GM19397 (cell line): ENCODE results near the gene CBFA2T2.
"Not testable (repeated sequence)": the region's sequence is repeated elsewhere in the genome, so short reads cannot be mapped to it uniquely, and the experiment has no call there.

Experiments
- ATAC-seq: cut with Tn5 transposase; IDR thresholded peaks from one replicate; pipeline ENCODE4 v1.9.1; 2021; ENCODE audit warnings: mild to moderate bottlenecking, moderate library complexity; ENCODE audit not compliant: unreplicated experiment

CBFA2T2 gene

GRCh38 chr20:33612001-33612400, 122.1 kb downstream of the CBFA2T2 start:
- no peak for ATAC-seq

DNA sequence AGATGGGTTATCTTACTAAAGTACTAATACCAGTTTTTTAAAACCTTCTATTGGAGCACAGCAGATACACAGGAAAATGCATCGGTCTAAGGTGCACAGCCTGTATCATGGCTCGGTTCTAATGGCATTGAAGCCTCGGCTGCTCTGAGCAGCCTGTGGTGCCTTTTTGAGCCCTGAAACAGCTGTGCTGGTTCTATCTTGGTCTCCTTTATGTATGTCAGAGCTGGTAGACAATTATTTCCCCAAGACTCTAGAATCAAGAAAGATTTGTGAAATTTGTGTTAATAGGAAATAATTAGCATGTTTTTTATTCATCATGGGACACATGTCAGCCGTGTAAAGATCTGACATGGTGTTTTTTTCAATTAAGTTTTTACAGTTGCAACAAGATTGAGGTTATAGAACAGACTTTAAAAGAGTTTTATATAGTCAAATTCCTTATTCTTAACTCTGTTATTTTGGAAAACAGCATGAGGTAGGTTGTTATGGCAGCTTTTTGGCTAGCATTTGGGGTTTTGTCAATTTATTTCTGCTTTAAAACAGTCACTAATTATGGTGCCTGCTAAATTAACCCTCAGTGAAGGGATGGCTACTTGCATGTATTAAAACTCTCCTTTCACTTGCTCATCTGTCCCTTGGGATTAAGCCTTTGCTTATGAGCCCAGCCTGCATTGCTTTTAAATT, 132.0 kb downstream of the CBFA2T2 start:
- ATAC-seq, result no peak

DNA sequence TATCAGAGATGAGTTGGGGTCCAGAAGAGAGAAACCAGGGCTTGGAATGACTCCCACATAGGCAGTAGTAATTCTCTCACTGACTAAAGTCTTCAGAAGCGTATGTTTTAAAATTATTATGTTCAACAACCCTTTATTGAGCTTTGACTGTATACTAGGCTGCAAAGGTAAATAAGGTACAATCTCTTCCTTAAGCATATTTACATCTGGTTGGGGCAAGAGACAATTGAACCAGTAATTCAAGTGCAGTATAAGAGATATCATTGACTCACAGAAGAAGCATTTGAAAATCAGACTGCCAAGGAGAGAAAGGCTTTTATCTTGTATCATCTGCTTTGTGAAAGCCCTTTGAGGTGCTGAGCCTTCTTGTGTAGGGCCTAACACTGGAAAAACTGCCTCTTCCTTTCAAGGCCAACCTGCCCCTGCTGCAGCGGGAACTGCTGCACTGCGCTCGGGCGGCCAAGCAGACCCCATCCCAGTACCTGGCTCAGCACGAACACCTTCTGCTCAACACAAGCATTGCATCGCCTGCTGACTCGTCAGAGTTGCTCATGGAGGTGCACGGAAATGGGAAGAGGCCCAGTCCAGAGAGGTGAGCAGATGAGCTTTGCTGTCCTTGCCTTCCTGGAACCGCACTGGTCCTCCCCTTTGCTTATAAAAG, 132.9 kb downstream of the CBFA2T2 start:
- ATAC-seq, result no peak

- ATAC-seq, result no peak
Observed at GRCh38 chr20:33624399-33624798, 134.5 kb downstream of the CBFA2T2 start.

- no peak for ATAC-seq
Observed at GRCh38 chr20:33626190-33626589, 136.3 kb downstream of the CBFA2T2 start.

GRCh38 chr20:33627577-33628216, 137.8 kb downstream of the CBFA2T2 start:
- ATAC-seq, result no peak

DNA sequence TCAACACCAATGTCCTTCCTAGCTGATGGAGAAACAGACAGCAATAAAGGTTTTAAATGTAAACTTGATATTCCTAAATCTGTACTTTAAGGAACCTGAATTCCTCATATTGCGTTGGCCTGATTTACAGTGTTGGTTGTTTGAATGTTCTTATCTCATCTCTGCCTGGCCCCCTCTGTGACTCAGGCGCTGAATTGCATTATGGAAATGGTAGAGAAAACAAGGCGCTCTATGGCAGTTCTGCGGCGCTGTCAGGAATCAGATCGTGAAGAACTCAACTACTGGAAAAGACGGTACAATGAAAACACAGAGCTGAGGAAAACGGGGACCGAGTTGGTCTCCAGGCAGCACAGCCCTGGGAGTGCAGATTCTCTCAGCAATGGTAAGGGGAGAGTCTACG, 139.6 kb downstream of the CBFA2T2 start:
- no peak for ATAC-seq

GRCh38 chr20:33629979-33630378, 140.1 kb downstream of the CBFA2T2 start:
- no peak for ATAC-seq

GRCh38 chr20:33630507-33630906, 140.6 kb downstream of the CBFA2T2 start:
- no peak for ATAC-seq

DNA sequence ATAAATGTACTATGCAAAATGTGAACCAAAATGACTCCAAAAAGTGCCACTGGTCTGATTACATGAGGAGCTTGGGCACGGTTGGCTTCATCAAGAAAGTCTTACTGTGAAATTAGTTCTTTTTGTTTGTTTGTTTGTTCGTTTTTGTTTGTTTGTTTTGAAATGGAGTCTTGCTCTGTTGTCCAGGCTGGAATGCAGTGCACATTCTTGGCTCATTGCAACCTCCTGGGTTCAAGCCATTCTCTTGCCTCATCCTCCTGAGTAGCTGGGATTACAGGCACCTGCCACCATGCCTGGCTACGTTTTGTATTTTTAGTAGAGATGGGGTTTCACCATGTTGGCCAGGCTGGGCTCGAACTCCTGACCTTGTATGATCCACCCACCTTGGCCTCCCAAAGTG, 142.0 kb downstream of the CBFA2T2 start:
- not testable (repeated sequence) for ATAC-seq

GRCh38 chr20:33635341-33635740, 145.4 kb downstream of the CBFA2T2 start:
- ATAC-seq, result no peak

DNA sequence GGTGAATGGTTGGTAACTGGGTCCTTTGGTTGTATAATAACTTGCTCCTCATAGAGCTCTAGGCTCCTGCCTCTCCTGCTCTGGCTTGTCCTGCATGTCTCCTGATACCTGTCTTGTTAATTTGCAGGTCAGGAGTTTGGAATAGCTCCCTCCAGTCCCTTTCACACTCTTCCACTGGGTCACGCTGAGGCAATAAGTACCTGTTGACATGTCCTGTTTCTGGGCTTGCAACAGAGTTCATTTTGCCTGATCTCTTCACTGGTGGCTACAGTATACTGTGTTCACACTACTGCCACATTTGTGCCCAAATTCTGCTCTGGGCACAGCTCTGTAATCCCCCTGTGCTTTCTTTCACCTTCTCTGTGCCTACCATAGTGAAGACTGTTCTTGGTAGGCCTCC, 146.9 kb downstream of the CBFA2T2 start:
- no peak for ATAC-seq

GRCh38 chr20:33640287-33640686, 150.4 kb downstream of the CBFA2T2 start:
- no peak for ATAC-seq

GRCh38 chr20:33644313-33645071, 154.6 kb downstream of the CBFA2T2 start:
- no peak for ATAC-seq

GRCh38 chr20:33645072-33645358, 155.1 kb downstream of the CBFA2T2 start:
- no peak for ATAC-seq

GRCh38 chr20:33645396-33645795, 155.5 kb downstream of the CBFA2T2 start:
- no peak for ATAC-seq

GRCh38 chr20:33646191-33646590, 156.3 kb downstream of the CBFA2T2 start:
- no peak for ATAC-seq

DNA sequence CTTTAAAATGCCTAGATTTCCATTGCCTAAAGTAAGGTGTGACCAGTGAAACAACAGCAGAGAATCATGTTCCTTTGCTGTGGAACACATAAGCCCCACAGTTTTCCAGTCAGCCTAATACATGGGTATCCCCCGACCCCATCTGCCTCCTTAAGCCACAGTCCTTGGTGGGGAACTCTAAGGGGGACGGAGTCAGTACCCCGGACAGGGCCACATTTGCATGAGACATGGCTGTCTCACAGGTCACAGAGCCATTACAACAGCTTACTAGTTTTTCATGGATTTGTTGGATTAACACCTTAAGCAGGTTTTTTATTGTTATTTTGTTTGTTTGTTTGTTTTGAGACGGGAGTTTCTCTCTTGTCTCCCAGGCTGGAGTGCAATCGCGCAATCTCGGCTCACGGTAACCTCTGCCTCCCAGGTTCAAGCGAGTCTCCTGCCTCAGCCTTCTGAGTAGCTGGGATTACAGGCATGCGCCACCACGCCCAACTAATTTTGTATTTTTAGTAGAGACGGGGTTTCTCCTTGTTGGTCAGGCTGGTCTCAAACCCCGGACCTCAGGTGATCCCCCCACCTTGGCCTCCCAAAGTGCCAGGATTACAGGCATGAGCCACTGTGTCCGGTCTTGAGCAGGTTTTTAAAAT, 157.2 kb downstream of the CBFA2T2 start:
- not testable (repeated sequence) for ATAC-seq

GRCh38 chr20:33647603-33648395, 157.9 kb downstream of the CBFA2T2 start:
- peak; percentile 62 for ATAC-seq

DNA sequence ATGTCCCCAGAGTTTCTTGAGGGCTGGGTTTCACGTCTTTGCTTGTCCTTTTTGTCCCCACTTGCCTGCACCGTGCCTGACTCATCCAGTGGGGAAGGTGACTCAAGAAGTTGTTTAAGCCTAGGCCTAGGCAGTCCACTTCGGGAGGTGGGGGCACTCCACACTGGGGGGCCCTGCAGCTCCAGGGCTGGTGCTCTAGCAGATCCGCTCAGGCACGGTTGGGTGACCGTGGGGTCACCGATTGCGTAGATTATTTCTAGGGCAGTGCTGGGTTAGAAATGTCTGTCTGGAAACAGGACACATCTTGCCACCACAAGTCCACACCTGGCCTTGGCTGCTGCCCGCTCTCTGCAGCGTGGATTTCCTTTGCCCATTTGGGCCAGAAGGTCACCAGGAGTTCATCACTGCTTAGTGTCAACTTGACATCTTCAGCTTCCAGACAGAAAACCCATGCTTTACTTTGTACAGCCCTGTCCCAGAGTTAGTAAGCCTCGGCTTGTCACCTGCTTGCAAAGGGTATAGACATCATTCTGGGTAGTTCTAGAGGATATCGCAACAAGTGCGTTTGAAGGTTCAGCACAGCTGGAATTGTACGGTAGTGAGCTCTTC, 158.6 kb downstream of the CBFA2T2 start:
- no peak for ATAC-seq
